Measurements from ENCODE around the gene SLC44A3.

DNA sequence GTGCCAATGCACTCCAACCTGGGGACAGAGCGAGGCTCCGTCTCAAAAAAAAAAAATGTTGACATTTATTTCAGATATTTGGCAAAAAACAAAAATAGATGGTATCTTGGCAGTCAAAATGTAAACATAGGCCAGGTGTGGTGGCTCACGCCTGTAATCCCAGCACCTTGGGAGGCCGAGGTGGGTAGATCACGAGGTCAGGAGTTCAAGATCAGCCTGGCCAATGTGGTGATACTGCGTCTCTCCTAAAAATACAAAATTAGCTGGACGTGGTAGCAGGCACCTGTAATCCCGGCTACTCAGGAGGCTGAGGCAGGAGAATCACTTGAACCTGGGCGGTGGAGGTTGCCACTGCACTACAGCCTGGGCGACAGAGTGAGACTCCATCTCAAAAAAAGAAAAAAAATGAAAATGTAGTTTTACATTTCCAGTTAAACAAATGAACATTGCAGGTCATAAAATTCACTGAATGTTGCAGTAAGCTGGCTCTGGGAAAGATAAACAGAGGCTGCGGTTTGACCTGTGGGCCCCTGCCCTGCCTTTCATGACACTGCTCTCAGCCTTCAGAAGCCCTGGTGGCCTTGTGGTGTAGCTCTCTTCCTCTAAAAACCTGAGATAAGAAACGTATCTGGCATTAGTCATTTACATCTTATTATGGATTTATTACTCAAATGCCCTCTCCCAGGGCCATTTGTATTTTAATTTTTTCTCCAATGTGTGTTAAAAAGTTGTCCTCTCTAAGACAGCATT lies 12.2 kb upstream of the SLC44A3 start:
- TF ChIP-seq RCOR1 (IDR thresholded peaks at IDR 0.05; ENCODE audit: insufficient replicate concordance, low read length) = no peak
- no peak for TF ChIP-seq CTCF (conservative IDR thresholded peaks at IDR 0.05; ENCODE audit: low read depth, low read length)
- no peak for TF ChIP-seq MAZ (IDR thresholded peaks at IDR 0.05; ENCODE audit: borderline replicate concordance, low read depth, low read length)
- TF ChIP-seq POLR2A (IDR thresholded peaks at IDR 0.05; ENCODE audit: low read depth, low read length) = no peak
- TF ChIP-seq CHD1 (IDR thresholded peaks at IDR 0.05; ENCODE audit: low read depth, low read length) = no peak
- TF ChIP-seq MXI1 (IDR thresholded peaks at IDR 0.05; ENCODE audit: borderline replicate concordance, low read depth, low read length) = no peak
- TF ChIP-seq BHLHE40 (IDR thresholded peaks at IDR 0.05; ENCODE audit: low read depth, low read length) = no peak

Data from IMR-90 (cell line).